GM21723 (cell line): Measurements from ENCODE around the gene PLEKHN1.
"Not testable (repeated sequence)": the region's sequence is repeated elsewhere in the genome, so short reads cannot be mapped to it uniquely, and the experiment has no call there.

Experiments used
- ATAC-seq: cut with Tn5 transposase; IDR thresholded peaks from one replicate; pipeline ENCODE4 v1.9.1; 2021; ENCODE audit warnings: mild to moderate bottlenecking, moderate library complexity; ENCODE audit not compliant: unreplicated experiment

Gene PLEKHN1

GRCh38 chr1:991275-991674 lies 25.0 kb downstream of the PLEKHN1 start:
- not testable (repeated sequence) for ATAC-seq

- ATAC-seq = no peak
Measured at GRCh38 chr1:991895-992294, 25.6 kb downstream of the PLEKHN1 start.

GRCh38 chr1:992362-992761 lies 26.1 kb downstream of the PLEKHN1 start:
- no peak for ATAC-seq

GRCh38 chr1:993379-993995 lies 27.2 kb downstream of the PLEKHN1 start:
- ATAC-seq = no peak

GRCh38 chr1:994546-994945 lies 28.3 kb downstream of the PLEKHN1 start:
- not testable (repeated sequence) for ATAC-seq

GRCh38 chr1:995665-996633 lies 29.7 kb downstream of the PLEKHN1 start:
- no peak for ATAC-seq

GRCh38 chr1:996851-997712 lies 30.8 kb downstream of the PLEKHN1 start:
- no peak for ATAC-seq

GRCh38 chr1:997713-997992 lies 31.4 kb downstream of the PLEKHN1 start:
- ATAC-seq = no peak

GRCh38 chr1:997993-998744 lies 31.9 kb downstream of the PLEKHN1 start:
- ATAC-seq = no peak

GRCh38 chr1:998745-998994 lies 32.4 kb downstream of the PLEKHN1 start:
- ATAC-seq = no peak

- no peak for ATAC-seq
Measured at GRCh38 chr1:998995-999724, 32.9 kb downstream of the PLEKHN1 start.

GRCh38 chr1:999725-1000356 lies 33.6 kb downstream of the PLEKHN1 start, which contains the start of gene HES4:
Gene HES4 (minus strand): TSS chr1:1000097. CDS start chr1:999973, 124 bp downstream.
- ATAC-seq = no peak

- ATAC-seq = no peak
Measured at GRCh38 chr1:1000357-1001056, 34.2 kb downstream of the PLEKHN1 start.

- ATAC-seq = no peak
Measured at GRCh38 chr1:1001057-1001783, 34.9 kb downstream of the PLEKHN1 start.

GRCh38 chr1:1003618-1004419 lies 37.5 kb downstream of the PLEKHN1 start:
- ATAC-seq = no peak

- no peak for ATAC-seq
Measured at GRCh38 chr1:1004420-1004779, 38.1 kb downstream of the PLEKHN1 start.

- ATAC-seq = no peak
Measured at GRCh38 chr1:1004780-1005697, 38.8 kb downstream of the PLEKHN1 start.
